RCC 7860 (cell line): ENCODE data around the gene PCDHB6.
"Not testable (repeated sequence)": the region's sequence is repeated elsewhere in the genome, so short reads cannot be mapped to it uniquely, and the experiment has no call there.

ENCODE experiments used
- DNase-seq: peaks from one replicate; pipeline ENCODE4 v3.0.0-alpha.2; 2015; ENCODE audit warnings: low spot score
- FAIRE-seq: peaks from 2 replicates; lab custom pipeline; 2012; peaks lifted over from hg19 to GRCh38; lab: Jason Lieb, UNC

Gene PCDHB6

DNA sequence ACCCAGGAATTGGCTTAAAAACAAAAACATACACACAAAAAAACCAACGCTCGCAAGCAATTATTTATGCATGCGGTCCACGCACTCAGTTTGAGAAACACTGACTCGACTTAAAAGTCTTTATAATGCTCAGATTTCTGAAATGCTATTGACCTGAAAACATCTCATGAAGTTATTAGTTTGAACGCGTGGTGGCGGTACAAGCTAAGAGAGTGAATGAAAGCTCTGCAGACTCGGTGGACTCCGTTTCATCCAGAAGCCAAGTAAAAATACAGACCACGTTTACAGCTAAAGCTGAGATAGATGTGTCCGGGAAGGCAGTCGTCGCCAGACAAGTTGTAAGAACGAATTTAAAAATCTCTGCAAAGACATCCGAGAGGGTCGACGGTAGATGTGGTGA lies at the start of gene PCDHB6:
PCDHB6 (plus strand) TSS at position 246 of the 400 bp plus-strand sequence. CDS start 201 bp downstream, outside the sequence.
- DNase-seq: no peak
- FAIRE-seq: no peak

- FAIRE-seq: no peak
- DNase-seq: no peak
Measured at GRCh38 chr5:141100243-141100805, 49.5 kb upstream of the PCDHB6 start, which contains the start of gene PCDHB3. PCDHB3 (plus strand) TSS chr5:141100473; CDS start chr5:141100650, 177 bp downstream.

- DNase-seq (no peak), FAIRE-seq (no peak)
Measured at GRCh38 chr5:141101059-141101458, 48.8 kb upstream of the PCDHB6 start.

- DNase-seq, FAIRE-seq: not testable (repeated sequence)
Measured at GRCh38 chr5:141102070-141102469, 47.8 kb upstream of the PCDHB6 start.

DNA sequence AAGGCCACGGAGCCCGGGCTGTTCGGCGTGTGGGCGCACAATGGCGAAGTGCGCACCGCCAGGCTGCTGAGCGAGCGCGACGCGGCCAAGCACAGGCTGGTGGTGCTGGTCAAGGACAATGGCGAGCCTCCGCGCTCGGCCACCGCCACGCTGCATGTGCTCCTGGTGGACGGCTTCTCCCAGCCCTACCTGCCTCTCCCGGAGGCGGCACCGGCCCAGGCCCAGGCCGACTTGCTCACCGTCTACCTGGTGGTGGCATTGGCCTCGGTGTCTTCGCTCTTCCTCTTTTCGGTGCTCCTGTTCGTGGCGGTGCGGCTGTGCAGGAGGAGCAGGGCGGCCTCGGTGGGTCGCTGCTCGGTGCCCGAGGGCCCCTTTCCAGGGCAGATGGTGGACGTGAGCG lies 47.4 kb upstream of the PCDHB6 start:
- DNase-seq, FAIRE-seq: not testable (repeated sequence)

DNA sequence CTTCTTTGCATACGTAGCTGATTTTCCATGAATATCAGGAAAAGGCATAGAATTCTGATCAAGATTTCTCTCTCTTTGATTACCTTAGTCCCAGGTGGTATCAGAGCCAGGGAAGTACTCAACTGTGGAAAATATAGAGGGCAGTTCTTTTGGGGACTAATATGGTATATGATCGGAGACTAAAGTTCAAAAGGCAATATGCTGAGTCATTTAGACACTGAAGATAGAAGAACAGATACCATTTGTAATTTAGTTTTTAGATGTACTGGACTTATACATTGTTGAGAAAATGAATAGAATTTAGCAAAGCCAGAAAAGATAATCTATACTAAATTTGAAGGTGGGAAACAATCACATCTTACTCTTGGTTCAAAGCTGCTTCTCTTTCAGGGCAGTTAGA lies 44.5 kb upstream of the PCDHB6 start:
- FAIRE-seq: no peak
- no peak for DNase-seq

- no peak for FAIRE-seq
Measured at GRCh38 chr5:141119250-141119649, 30.6 kb upstream of the PCDHB6 start.

DNA sequence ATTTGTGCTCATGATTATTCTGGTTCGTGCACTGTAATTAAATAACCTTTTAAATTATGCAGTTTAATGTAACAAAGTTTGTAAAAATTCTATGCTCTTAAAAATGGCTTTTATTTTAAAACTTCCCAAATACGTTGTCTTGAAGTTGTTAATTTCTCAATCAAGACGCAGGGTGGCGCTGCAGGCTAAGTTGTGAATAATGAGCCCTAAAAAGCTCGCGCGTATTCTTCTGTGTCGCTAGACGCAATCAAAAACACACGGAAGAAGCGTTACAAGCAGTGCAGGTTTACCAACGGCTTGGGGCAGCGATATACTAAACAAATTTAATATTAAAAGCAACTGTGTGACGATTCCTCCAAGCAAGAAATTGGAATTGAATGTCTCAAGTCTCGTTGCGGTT lies 28.3 kb upstream of the PCDHB6 start, which contains the start of gene PCDHB4:
PCDHB4 (plus strand) TSS at position 256 of the 400 bp plus-strand sequence. CDS start 181 bp downstream, outside the sequence.
- FAIRE-seq (no peak), DNase-seq (no peak)

More at GRCh38 chr5:141119250-141119649, 30.6 kb upstream of the PCDHB6 start:
- no peak for DNase-seq

- FAIRE-seq (no peak), DNase-seq (no peak)
Measured at GRCh38 chr5:141121985-141122384, 27.9 kb upstream of the PCDHB6 start.

- not testable (repeated sequence) for DNase-seq, FAIRE-seq
Measured at GRCh38 chr5:141123396-141124135, 26.3 kb upstream of the PCDHB6 start.

- no peak for FAIRE-seq
- DNase-seq: no peak
Measured at GRCh38 chr5:141127305-141127704, 22.6 kb upstream of the PCDHB6 start.

DNA sequence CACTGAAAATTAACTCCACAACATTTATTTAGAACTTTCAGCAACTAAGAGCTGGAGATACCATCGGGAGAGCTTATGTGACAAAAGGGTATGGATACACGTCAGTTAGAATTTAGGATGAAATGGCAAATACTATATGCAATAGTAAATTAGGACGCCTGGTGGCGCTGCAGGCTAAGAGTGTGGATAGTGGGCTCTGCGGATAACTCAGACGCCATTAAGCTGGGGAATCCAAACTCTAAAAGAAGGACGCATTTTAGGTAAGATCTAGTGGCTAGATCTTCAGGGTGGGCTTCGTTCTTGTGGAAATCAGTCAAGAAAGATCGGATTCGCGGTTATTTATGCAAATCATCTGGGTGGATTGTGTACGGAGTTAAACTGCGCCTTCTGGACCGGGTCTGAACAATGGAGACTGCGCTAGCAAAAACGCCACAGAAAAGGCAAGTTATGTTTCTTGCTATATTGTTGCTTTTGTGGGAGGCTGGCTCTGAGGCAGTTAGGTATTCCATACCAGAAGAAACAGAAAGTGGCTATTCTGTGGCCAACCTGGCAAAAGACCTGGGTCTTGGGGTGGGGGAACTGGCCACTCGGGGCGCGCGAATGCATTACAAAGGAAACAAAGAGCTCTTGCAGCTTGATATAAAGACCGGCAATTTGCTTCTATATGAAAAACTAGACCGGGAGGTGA lies 14.7 kb upstream of the PCDHB6 start, which contains the start of gene PCDHB5:
PCDHB5 (plus strand) TSS at position 177 of the 688 bp plus-strand sequence; CDS start at position 406, 229 bp downstream.
- DNase-seq (no peak), FAIRE-seq (no peak)

DNA sequence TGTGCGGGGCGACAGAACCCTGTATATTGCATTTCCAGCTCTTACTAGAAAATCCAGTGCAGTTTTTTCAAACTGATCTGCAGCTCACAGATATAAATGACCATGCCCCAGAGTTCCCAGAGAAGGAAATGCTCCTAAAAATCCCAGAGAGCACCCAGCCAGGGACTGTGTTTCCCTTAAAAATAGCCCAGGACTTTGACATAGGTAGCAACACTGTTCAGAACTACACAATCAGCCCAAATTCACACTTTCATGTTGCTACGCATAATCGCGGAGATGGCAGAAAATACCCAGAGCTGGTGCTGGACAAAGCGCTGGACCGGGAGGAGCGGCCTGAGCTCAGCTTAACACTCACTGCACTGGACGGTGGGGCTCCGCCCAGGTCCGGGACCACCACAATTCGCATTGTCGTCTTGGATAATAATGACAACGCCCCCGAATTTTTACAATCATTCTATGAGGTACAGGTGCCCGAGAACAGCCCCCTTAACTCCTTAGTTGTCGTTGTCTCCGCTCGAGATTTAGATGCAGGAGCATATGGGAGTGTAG lies 14.1 kb upstream of the PCDHB6 start:
- no peak for DNase-seq
- FAIRE-seq: no peak

- not testable (repeated sequence) for FAIRE-seq, DNase-seq
Measured at GRCh38 chr5:141137346-141137745, 12.5 kb upstream of the PCDHB6 start.

DNA sequence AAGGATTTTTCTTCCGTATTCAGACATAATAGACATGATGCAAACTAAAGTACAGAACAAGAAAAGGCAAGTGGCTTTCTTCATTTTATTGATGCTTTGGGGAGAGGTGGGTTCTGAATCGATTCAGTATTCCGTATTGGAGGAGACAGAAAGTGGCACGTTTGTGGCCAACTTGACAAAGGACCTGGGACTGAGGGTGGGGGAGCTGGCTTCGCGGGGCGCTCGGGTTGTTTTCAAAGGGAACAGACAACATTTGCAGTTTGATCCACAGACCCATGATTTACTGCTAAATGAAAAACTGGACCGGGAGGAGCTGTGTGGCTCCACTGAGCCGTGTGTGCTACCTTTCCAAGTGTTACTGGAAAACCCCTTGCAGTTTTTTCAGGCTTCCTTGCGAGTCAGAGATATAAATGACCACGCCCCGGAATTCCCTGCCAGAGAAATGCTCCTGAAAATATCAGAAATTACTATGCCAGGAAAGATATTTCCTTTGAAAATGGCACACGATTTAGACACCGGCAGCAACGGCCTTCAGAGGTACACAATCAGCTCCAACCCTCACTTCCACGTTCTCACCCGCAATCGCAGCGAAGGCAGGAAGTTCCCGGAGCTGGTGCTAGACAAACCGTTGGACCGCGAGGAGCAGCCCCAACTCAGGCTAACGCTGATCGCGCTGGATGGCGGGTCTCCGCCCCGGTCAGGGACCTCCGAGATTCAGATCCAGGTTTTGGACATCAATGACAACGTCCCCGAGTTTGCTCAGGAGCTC lies 551 bp downstream of the PCDHB6 start:
- DNase-seq (no peak), FAIRE-seq (no peak)

DNA sequence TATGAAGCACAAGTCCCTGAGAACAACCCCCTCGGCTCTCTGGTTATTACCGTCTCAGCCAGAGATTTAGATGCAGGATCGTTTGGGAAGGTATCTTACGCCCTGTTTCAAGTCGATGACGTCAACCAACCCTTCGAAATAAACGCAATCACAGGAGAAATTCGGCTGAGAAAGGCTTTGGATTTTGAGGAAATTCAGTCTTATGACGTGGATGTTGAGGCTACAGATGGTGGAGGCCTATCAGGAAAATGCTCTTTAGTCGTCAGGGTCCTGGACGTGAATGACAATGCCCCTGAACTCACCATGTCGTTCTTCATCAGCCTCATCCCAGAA lies 1.1 kb downstream of the PCDHB6 start:
- no peak for DNase-seq
- no peak for FAIRE-seq

GRCh38 chr5:141151632-141152031 lies 1.8 kb downstream of the PCDHB6 start:
- FAIRE-seq, DNase-seq: not testable (repeated sequence)

DNA sequence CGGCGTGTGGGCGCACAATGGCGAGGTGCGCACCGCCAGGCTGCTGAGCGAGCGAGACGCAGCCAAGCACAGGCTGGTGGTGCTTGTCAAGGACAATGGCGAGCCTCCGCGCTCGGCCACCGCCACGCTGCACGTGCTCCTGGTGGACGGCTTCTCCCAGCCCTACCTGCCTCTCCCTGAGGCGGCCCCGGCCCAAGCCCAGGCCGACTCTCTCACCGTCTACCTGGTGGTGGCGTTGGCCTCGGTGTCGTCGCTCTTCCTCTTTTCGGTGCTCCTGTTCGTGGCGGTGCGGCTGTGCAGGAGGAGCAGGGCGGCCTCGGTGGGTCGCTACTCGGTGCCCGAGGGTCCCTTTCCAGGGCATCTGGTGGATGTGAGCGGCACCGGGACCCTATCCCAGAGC lies 2.2 kb downstream of the PCDHB6 start:
- not testable (repeated sequence) for FAIRE-seq, DNase-seq

DNA sequence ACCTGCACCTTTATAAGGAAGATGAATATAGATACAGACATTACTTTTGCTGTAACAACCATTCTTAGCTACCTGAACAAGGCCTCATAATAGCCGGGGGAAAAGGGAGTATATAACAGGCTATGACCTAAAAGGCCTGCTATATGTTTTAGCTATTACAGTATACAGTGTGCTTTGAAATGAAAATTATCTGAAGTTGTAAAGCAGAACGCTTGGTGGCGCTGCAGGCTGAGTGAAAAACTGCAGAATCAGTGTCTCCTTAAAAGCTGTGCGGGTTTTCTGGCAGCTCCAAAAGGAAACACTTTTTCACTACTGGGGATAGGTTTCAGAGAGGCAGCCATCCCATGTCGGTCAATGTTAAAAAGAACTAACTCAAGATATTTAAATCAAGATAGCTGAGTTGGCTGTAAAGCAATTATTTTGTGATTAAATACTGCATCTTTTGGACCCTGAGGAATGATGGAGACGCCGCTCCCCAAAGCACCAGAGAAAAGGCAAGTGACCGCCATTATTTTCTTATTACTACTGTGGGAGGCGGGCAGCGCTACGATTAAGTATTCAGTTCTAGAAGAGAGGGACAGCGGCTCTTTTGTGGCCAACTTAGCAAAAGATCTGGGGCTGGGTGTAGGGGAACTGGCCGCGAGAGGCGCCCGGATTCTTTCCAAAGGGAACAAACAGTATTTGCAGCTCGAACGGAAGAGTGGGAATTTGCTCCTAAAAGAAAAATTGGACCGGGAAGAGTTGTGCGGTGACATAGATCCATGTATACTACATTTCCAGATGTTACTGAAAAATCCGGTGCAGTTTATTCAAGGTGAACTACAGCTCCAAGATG lies 5.9 kb downstream of the PCDHB6 start:
- no peak for FAIRE-seq
- no peak for DNase-seq
